Activated CD4-positive, CD25-positive, alpha-beta regulatory T cell (primary cell): ENCODE results near the gene IQSEC3.
"Not testable (repeated sequence)": the region's sequence is repeated elsewhere in the genome, so short reads cannot be mapped to it uniquely, and the experiment has no call there.

Experiments used
- DNase-seq, 4 experiments: peaks; one replicate each; lab custom pipeline; 2025; lab: John Stamatoyannopoulos, UW

IQSEC3 gene

GRCh38 chr12:214003-214741, 147.6 kb downstream of the IQSEC3 start, which contains the start of gene SLC6A12:
SLC6A12 (minus strand) TSS chr12:214157; CDS start chr12:209986, 4,171 bp downstream.
- no peak for DNase-seq

GRCh38 chr12:215116-215515, 148.5 kb downstream of the IQSEC3 start:
- DNase-seq, result no peak

- DNase-seq, result not testable (repeated sequence)
These were observed 150.5 kb downstream of the IQSEC3 start for GRCh38 chr12:217029-217428.

- DNase-seq, result no peak
These were observed 151.7 kb downstream of the IQSEC3 start for GRCh38 chr12:218221-218620.

GRCh38 chr12:218728-219590, 152.4 kb downstream of the IQSEC3 start:
- DNase-seq, result no peak

- peak in 3 of 4 experiments; percentile 7 to 14 (median 12) for DNase-seq
These were observed 153.4 kb downstream of the IQSEC3 start for GRCh38 chr12:219891-220352.

- no peak for DNase-seq
These were observed 153.9 kb downstream of the IQSEC3 start for GRCh38 chr12:220491-220890.

- no peak for DNase-seq
These were observed 154.5 kb downstream of the IQSEC3 start for GRCh38 chr12:220946-221550.

- DNase-seq, result no peak
These were observed 155.2 kb downstream of the IQSEC3 start for GRCh38 chr12:221736-222135.

- DNase-seq, result no peak
These were observed 157.3 kb downstream of the IQSEC3 start for GRCh38 chr12:223841-224240.

- no peak for DNase-seq
These were observed 157.8 kb downstream of the IQSEC3 start for GRCh38 chr12:224330-224729.

- no peak for DNase-seq
These were observed 158.4 kb downstream of the IQSEC3 start for GRCh38 chr12:225012-225411.

- DNase-seq, result no peak
These were observed 159.8 kb downstream of the IQSEC3 start for GRCh38 chr12:226401-226800.

- DNase-seq, result no peak
These were observed 160.8 kb downstream of the IQSEC3 start for GRCh38 chr12:227286-227915.
